CD4-positive, alpha-beta T cell treated with Interleukin-2 at 100 ng/mL for 4 hours (primary cell): ENCODE data around the gene OSBPL1A.
A peak's percentile ranks its signal among the peaks of the same experiment; 100 is the strongest.

Source experiments
- DNase-seq: peaks from one replicate; pipeline ENCODE4 v3.0.0-alpha.2; 2020; ENCODE audit warnings: low spot score

Gene OSBPL1A

DNA sequence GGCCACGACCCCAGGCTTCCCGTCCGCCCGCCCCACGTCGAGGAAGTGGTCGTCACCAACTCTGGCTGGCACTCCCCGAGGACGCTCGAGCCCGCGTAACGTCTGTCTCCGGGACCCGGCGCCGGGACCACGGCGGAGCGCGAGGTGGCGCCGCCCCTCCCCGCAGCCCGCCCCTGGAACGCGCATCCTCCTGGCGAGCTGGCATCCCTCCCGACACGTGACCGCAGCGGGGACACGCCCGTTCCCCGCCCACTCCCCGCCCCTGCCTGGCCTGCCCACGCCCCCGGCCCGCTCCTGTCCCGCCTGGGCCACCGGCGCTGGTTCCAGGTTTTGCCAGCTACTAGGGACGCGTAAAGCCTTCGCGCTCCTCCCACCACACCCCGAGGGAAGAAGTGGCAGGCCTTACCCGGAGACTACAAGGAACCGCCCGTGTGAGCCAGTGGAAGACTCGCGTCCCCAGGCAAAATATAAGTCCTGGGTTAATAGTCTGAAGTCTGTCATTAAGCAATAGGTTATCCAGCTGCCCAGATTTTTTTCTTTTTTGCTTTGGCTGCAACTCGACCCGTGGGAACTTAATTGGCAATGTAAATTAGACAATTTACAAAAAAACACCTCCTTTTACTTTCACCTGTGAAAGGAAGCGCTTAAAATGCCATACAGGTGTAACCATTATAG is at the start of gene OSBPL1A:
TSS of gene OSBPL1A (minus strand) at position 131 of the 675 bp plus-strand sequence. CDS start 20,291 bp downstream, outside the sequence.
- peak; percentile 76 for DNase-seq

DNA sequence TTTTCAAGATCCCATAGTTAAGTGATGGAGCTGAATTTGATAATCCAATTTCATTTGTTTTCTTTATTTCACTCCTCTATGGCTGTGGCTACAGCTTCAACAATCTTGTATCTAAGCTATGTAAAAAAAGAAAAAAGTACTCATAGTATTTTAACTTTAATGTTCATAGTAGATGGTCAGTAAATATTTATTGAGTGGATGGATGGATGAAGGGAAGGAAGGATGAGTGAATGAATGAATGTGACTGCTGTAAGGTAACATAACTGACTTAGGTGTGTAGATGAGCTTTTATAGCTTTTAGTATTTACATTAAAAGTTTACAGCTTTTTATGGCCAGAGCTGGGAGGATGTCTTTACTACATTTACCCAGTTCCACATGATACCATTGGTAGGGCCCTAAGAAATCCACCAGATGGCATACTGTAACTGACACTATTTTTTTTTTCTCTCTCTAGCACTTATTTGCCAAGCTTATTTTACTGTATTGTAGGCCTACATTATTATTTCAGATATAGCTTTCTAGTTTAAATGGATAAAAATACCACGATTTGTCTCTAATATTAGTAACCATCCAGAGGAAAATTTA is 49.4 kb upstream of the OSBPL1A start:
- no peak for DNase-seq

DNA sequence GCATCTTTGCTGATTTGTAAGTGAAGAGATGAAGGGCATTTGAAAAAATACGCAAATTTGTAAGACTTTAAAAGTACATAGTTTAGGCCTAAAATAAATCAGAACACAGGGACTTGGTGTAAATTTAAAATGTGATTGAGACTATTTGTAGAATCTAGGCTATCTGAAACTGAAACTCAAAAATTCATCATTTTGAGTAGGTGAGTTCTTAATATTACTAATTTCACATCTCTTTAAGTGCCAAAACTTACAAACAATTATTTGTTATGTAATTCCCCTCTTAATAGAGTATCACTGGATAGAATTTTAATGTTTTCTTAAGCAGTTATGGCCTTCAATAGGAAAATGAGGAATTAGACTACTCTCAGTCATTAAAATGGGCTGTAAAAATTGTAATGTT is 48.8 kb upstream of the OSBPL1A start:
- DNase-seq, result no peak

DNA sequence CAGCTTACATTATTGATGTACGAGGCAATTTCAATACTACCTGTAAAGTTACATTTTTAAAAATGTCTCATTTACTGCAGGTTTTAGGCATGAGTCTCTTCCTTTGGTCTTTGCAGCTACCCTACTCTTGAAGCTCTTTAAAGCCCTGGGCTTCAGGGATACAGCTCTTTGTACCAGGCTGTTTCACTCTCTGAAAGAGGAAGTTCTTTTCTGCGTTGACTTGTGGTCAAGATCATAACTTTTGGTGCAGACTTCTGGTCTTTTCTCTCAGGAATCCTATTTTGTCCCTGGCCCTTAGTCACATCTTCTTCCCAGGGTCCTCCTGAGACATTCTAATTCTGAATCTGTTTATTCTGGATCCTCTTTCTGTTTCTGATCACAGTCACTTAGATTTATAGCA is 46.2 kb upstream of the OSBPL1A start:
- DNase-seq, result no peak

DNA sequence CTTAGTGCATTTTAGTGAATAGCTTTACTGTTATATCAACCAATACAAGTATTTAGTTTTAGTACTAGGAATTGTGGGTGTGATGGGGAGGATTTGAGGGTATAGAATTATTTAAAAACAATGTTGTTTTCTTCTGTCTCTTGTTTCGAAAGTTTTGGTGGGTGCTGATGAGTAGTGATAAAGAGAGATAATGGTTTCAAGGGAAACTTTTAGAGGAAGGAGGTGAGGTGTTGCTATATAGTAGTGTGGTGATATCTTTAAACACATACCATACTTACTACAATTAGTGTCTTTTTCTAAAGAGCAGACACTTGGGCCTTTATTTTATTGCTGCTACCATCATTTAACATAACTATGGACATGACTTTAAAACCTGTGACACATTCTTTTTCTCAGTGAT is 39.3 kb upstream of the OSBPL1A start:
- no peak for DNase-seq

DNA sequence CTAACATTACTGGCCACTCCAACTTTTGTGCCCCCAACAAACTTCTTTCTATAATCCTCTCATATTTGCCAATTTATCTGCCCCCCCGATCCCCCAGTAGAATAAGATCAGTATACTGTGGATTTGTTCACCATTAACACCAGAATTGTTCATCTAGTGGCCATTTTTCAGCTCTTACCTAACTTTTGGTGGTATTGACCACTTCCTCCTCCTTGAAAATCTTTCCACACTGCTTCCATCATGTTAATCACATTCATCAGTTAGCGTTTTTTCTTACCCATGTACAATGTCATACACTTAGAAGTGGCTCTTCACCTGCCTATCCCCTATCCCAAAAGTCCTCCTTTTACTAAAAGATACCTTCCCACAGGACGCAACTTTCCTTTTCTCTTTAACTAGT is 35.0 kb upstream of the OSBPL1A start:
- no peak for DNase-seq

DNA sequence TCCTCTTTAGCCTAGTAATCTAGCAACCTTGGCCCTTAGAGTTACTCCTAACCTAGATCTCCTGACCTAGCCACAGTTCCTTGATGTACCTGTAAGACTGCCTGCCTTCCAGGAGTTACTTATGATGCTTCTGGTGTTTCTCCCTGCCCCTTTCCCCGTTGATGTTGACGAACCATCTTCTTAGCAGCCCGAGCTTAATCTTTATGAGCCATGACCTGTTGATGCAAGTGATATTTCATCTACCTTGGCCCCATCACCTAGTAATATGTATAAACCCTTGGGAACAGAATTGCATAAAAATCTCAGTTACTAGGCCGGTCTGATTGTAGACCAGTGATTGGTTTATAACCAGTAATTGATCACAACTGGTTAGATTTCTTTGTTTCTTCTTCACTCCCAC is 31.6 kb upstream of the OSBPL1A start:
- DNase-seq, result no peak

DNA sequence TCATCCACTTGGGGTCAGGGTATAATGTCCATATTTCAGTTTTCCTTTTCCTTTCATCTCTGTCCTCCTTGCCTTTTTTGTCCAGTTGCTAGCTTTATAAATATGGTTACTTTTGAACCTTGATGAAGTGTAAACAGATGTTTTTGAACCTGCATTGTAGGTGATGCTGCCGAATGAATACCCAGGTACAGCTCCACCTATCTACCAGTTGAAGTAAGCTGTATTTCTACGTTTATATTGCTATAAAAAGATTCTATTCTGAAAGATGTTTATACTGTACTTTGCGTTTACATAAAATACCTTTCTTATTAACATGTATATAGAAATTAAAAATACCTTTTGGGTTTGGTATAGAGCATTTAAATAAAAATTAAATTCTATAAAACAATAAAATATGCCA is 31.1 kb upstream of the OSBPL1A start:
- no peak for DNase-seq

DNA sequence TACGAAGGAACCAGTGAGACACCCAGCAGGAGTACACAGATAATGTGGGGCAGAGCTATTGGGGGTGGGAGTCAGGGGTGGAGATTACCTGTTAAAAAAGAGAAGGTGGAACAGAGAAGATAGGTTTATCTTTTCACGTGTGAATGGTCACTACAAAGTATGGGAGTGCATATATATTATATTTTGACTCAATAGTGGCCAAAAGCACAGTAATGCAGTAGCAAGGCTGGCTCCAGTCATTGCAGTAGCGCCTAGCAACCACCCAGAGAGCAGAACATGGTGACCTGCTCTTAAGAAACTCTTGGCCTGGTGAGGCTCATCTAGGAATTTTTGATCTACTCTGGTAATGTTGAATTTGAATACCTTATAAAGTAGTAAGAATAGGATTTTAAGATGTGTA is 29.9 kb upstream of the OSBPL1A start:
- DNase-seq, result no peak

DNA sequence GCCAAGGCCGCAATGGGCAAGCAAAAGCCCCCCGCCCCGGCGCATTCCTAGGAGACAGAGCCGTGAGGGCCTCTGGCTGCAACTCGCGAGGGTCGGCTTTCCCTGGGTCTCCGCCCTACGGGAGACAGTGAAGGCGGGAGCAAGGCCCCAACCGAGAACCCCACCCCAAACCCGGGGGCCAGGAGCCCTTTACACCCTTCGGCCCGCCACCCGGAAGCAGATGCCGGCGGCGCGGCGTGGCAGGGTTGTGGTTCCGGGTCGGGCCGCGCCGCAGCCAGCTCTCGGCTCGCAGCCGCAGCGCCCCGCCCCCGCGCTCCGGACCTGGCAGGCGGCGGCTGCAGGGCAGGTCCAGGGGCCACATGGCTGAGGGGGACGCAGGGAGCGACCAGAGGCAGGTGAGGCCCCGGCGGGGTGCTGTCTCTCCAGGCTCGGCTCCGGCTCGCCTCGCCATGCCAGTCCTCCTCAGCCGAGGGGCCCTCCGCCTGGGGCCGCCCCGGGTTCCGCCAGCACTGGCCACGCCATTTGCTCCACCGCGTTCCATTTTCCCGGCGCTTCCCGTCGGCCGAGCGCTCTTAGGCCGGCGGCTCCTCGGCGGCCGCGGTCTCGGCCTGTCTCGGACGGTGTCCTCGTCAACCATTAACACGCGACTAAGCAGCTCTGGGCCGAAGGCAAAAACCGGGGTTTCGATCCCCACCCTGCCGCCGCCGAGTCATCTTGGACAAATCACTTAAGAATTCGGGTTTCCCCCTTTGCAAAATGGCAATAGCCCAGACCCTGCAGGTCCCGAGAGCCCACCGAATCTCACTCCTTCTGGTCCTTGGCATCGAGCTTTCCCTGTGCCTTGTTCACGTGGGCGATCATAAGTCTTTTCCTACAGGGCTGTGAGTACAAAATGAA is 29.0 kb upstream of the OSBPL1A start, which contains the start of gene IMPACT:
TSS of gene IMPACT (plus strand) at position 273 of the 897 bp plus-strand sequence. CDS start at position 360, 87 bp downstream.
- DNase-seq, result peak; percentile 75

DNA sequence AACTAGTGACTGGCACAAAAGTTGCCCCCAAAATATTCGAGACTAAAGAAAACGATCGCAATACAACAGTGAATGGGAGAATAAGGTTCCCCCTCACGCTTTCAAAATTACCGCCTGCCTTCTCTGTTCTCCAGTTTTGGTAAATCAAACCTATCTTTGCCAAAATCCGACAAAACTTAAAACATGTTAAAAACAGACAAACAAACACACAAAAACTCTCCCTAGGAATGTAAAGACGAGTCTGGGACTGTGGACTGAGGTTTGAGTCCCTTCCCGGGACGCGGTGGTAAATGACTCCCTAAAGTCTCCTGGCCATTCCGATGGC is 28.4 kb upstream of the OSBPL1A start:
- no peak for DNase-seq

DNA sequence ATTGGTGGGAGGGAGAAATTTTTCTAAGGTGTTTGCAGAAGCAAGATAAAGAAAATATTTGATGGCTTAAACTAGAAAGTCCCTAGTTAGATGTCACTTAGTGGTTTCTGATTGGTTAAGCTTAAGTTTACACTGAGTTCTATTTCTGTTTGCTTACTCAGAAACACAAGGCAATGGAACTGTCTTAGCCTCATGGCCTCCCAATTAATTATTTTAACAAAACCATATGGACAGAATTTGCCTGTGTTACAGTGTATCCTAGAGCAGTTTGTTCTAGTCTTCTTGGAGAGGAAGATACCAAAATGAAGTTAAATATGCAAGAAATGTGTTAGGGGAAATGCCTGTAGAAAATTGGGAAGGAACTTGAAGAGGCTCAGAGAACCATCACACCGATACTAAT is 24.2 kb upstream of the OSBPL1A start:
- DNase-seq, result no peak

DNA sequence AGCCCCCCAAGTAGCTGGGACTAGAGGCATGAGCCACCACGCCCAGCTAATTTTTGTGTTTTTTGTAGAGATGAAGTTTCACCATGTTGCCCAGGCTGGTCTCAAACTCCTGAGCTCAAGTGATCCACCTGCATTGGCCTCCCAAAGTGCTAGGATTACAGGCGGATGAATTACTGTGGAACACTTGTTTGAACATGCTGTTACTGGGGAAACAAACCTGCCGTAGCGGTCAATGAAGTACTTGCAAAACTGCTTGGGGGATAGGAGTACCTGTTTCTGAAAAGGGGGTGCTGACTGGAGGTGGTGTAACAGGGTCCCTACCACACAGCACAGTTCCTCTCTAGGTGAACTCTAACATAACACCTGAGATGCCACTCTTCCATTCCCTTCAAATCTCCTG is 22.9 kb upstream of the OSBPL1A start:
- no peak for DNase-seq

DNA sequence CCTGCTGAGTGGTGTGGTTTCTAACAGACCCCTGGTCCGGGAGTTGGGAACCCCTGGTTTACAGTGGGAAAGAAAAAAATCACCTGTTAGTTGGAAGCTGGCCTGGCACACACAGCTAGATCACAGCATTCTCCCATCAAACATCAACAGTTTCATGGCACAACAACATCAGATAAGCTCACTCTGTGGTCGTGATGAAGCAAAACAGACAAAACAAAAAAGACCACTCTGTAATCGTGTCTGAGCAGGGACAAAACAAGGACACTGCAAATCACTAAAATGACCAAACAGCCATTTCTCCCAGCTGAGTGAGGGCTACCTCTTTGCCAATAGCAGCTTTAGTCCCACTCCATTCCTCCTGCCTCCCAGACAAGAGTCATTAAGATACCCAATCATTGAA is 19.9 kb upstream of the OSBPL1A start:
- no peak for DNase-seq

DNA sequence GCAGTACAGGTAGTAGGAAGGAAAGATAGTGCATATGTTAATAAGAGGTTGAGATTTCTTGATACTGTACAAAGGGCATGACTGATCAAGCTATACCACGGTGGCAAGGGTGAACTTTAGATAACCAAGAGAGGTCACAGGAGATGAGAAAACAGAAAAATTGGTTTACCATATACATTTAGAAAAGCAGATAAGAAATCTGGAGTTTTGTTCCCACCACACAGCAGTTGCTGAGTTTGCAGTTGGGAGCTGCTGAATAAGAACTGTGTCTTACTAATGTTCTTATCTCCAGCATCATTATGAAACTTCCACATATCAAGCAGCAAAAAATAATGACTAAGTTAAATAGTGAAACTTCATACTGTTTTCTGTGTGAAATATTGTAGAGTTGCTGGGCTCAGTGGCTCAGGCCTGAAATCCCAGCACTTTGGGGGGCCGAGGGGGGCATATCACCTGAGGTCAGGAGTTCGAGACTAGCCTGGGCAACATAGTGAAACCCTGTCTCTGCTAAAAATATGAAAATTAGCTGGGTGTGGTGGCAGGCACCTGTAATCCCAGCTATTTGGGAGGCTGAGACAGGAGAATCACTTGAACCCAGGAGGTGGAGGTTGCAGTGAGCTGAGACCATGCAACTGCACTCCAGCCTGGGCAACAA is 16.9 kb upstream of the OSBPL1A start:
- no peak for DNase-seq

DNA sequence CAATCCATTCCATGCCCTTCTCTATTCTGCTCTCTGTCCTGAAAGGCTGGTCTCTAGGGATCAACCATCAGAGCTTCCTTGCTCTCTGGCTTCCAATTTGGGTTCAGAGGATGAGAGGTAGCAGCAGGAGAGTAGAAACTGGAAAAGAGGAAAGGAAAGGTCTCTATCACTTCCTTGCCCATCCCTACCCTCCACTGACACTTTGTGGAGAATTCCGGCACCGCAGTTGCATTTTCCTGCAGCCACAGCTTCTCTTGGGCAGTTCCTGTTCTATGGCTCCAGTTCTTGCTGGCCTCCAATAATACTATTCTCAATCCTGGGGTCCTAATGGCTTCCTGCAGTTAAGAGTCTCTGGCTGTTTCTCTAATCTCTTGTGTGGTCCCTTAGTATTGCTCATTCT is 15.5 kb upstream of the OSBPL1A start:
- no peak for DNase-seq

DNA sequence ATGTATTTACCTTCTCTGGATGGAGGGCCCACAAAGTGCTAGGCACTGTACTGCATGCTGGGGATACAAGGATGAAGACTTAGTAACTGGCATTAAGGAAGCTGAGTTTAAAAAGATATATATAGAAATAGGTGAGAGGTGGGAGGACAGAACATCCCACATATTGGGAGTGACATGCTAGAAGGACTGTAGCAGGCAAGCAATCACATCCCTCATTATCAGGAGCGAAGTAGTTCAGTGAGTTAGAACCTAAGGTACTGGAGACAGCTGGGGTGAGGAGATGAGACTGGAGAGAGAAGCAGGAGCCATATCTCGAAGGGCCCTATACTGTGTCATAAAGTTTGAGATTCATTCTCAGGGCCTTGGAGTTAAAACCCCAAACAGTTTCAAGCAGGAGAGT is 10.9 kb upstream of the OSBPL1A start:
- DNase-seq, result no peak

DNA sequence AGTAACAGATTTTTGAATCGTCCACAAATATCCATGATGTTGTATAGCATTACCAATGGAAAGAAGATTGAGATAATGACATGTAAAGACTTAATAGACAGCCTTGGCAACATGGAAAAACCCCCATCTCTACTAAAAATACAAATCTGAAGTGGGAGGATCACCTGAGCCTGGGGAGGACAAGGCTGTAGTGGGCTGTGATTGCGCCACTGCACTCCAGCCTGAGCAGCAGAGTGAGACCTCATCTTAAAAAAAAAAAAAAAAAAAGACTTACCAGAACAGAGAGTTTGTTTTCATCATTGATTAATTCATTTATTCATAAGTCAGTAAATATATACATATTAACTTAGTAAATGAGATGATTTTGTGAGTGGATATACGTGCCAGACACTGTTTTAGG is 7.0 kb upstream of the OSBPL1A start:
- DNase-seq, result no peak

DNA sequence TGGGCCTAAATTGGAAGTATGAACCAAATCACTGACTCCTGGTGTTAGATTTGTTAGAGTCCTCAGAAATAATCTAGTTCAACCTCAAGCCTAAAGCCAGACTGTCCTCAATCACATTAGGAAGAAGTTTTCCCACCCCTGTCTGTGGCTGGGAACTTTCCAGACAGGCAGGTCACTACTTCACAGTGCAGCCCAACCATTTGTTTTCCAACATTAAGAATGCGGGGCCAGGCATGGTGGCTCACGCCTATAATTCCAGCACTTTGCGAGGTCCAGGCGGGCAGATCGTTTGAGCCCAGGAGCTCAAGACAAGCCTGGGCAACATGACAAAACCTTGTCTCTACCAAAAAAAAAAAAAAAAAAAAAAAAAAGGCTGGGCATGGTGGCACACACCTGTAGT is 5.5 kb upstream of the OSBPL1A start:
- no peak for DNase-seq

DNA sequence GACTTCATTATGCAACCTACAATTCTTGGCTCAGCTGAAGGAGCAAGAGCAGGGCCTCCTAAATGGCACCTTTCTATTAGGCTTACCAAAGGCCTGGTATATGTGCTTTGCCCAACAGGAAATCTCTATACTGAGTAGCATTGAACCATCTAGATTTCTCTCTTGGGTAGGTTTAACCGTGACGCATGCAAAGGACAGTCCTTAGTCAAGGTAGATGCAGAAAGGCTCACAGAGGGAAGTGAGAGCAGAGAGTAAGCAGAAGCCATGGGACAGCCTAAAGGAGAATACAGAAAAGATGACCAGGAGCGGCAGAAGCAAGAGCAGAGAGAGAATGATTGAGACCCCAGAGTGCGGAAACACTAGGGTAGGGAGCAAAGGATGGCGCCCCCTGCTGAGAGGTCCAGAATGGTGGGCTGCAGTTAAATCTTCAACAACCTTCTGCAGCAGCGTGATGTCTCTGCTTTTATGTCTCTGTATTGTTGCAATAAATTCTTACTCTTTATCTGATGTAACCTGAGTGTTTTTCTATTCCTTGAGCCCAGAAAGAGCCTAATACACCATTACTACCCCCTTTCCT is 4.7 kb upstream of the OSBPL1A start:
- no peak for DNase-seq

DNA sequence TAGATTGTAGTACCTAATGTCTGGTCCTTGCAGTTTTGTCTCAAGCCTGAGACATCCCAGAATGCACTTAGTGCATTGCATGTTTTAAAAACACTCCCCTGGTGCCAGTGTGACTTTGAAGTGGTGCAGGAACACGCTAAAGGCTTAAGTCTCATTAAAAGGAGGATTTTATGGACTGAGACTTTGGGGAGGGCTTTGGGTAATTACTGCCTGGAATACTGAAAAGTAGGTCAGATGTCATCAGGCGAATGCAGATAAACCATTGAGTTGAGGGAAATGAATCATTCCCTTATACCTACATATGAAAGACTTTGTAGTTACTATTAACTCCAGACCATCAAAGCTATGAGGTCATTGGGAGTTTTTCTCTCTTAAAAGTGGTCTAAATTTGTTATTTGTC is 3.0 kb upstream of the OSBPL1A start:
- no peak for DNase-seq

DNA sequence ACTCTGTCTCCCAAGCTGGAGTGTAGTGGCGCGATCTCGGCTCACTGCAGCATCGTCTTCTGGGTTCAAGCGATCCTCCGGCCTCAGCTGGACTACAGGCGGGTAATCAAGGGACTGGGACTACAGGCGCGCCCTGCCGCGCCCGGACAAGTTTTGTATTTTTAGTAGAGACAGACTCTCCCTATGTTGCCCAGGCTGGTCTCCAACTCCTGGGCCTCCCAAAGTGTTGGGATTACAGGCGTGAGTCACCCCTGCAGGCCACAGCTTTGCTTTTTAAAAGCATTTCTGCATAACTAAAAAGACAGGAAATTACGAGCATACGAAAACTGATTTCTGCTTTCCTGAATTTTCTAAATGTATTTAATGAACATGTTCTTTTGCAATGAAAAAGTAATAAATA is 916 bp upstream of the OSBPL1A start:
- no peak for DNase-seq
